ENCODE data around the gene CLCF1. TPM values are rescaled to one million over a fixed set of nuclear protein-coding genes. Genes with fewer than 3 reads are reported as not detected.

Gene CLCF1
- total and polyA plus RNA-seq, 10 of the 15 experiments (the other 5 are each of a cell fraction or from before 2014, with no cell fraction given): 0.16 to 2.1 (median 0.63) TPM; not detected in 1

DNA sequence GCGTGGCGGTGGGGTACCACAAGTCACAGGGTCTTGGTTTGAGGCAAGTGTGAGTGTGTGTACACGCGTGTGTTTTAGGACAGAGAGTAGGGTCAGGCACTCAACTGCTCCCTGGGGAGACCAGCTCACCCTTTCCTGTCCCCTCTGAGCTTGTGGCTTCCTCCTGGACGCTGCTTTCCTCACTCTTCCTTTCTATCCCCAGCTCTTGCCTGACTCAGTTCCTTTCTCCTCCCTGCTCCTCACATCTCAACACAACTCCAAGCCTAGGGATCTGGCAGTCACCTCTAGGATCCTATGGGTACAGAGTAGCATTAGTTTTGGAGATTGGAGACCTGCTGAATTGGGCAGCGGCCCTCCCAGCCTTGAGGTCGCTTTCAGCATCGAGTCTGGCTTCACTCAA is 4.1 kb downstream of the CLCF1 start (continued):
- TF ChIP-seq MEF2A (IDR thresholded peaks at IDR 0.05; ENCODE audit: insufficient read depth, low read depth, low read length) (no peak), SUPT20H (IDR thresholded peaks at IDR 0.05; ENCODE audit: borderline replicate concordance, control insufficient read depth, low read depth, low read length) (no peak), E4F1 (IDR thresholded peaks at IDR 0.05; ENCODE audit: borderline replicate concordance, partially characterized antibody) (no peak), SKIL (IDR thresholded peaks at IDR 0.05; ENCODE audit: low read depth, poor library complexity, severe bottlenecking) (no peak), ZSCAN29 (IDR thresholded peaks at IDR 0.05) (no peak), PAX5 (IDR thresholded peaks at IDR 0.05; ENCODE audit: borderline replicate concordance, low read depth, low read length) (no peak), RAD51 (IDR thresholded peaks at IDR 0.05) (no peak)
- TF ChIP-seq, protein P1, sequence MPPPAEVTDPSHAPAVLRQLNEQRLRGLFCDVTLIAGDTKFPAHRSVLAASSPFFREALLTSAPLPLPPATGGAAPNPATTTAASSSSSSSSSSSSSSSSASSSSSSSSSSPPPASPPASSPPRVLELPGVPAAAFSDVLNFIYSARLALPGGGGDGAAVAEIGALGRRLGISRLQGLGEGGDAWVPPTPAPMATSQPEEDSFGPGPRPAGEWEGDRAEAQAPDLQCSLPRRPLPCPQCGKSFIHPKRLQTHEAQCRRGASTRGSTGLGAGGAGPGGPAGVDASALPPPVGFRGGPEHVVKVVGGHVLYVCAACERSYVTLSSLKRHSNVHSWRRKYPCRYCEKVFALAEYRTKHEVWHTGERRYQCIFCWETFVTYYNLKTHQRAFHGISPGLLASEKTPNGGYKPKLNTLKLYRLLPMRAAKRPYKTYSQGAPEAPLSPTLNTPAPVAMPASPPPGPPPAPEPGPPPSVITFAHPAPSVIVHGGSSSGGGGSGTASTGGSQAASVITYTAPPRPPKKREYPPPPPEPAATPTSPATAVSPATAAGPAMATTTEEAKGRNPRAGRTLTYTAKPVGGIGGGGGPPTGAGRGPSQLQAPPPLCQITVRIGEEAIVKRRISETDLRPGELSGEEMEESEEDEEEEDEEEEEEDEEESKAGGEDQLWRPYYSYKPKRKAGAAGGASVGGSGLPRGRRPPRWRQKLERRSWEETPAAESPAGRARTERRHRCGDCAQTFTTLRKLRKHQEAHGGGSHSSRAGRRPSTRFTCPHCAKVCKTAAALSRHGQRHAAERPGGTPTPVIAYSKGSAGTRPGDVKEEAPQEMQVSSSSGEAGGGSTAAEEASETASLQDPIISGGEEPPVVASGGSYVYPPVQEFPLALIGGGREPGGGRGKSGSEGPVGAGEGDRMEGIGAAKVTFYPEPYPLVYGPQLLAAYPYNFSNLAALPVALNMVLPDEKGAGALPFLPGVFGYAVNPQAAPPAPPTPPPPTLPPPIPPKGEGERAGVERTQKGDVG (CRISPR knock-in tag; IDR thresholded peaks at IDR 0.05): no peak
- TF ChIP-seq, protein P2, sequence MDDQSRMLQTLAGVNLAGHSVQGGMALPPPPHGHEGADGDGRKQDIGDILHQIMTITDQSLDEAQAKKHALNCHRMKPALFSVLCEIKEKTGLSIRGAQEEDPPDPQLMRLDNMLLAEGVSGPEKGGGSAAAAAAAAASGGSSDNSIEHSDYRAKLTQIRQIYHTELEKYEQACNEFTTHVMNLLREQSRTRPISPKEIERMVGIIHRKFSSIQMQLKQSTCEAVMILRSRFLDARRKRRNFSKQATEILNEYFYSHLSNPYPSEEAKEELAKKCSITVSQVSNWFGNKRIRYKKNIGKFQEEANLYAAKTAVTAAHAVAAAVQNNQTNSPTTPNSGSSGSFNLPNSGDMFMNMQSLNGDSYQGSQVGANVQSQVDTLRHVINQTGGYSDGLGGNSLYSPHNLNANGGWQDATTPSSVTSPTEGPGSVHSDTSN (IDR thresholded peaks at IDR 0.05; ENCODE audit: insufficient replicate concordance, low read depth, low read length): no peak
